Hematopoietic multipotent progenitor cell (in vitro differentiated cells): ENCODE data around the gene TGFBI. TPM values are rescaled to one million over a fixed set of nuclear protein-coding genes. Genes with fewer than 3 reads are reported as not detected.

Experiments
- DNase-seq, 3 donors: peaks; one replicate each; pipeline ENCODE4 v3.0.0-alpha.2; 2011 to 2015; ENCODE audit warnings: low read depth in 2 of 3, low spot score in 2 of 3
- total RNA-seq: library from RNA; depleted of rRNA; stranded (reverse); fragments of >200 nt; gene quantifications from one replicate; pipeline ENCODE4 v1.2.3, GENCODE V29; 2012

Gene TGFBI
- total RNA-seq, 1 donor, result 2.2 TPM

- peak; percentile 10 to 54 (median 49) for DNase-seq
Observed at GRCh38 chr5:136082390-136083193, 53.8 kb downstream of the TGFBI start.

GRCh38 chr5:136084698-136085097, 55.9 kb downstream of the TGFBI start:
- DNase-seq, result no peak

DNA sequence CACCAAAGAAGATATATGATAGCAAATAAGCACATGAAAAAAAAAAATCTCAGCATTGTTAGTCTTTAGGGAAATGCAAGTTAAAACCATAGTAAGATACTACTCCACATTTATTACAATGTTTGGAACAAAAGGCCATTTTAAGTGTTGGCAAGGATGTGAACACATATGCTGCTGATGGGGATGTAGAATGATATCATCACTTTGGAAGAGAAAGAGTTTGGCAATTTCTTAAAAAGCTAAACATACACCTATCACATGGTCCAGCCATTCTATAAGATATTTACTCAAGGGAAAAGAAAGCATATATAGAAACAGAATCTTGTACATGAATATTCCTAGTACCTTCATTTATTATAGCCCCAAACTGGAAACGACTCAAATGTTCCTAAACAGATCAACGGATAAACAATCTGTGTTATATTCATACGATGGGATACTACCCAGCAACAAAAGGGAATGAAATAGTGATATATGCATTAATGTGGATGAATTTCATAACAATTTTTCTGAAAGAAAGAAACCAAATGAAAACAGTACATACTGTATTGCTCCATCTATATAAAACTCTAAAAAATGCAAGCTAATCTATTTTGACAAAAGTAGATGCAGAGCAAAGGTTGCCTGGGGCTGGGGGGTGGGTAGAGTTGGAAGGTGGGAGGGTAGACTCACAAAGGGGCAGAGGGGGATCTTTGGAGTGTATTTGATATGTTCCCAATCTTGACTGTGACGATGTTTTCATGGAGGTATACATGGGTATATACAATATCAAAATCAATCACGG, 58.2 kb downstream of the TGFBI start:
- no peak for DNase-seq

GRCh38 chr5:136087961-136088871, 59.4 kb downstream of the TGFBI start:
- no peak for DNase-seq

DNA sequence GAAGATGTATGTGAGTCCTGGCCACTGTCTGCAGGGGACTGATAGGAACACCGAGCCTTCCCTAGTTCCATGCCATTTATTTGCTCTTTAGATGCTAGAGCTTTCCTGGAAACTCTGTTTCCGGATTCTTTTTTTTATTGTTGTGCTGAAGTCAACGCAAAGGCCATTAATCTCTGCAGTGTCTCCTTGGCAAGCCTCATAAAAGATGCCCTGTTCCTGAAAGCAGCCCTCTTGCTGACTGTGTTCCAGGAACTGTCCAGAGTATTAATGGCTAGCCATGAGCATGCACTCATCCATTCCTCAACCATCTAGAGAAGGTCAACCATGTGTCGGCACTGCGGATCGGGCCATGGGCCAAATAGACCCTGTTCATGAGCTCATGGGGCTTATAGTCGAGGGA, 61.0 kb downstream of the TGFBI start:
- no peak for DNase-seq

DNA sequence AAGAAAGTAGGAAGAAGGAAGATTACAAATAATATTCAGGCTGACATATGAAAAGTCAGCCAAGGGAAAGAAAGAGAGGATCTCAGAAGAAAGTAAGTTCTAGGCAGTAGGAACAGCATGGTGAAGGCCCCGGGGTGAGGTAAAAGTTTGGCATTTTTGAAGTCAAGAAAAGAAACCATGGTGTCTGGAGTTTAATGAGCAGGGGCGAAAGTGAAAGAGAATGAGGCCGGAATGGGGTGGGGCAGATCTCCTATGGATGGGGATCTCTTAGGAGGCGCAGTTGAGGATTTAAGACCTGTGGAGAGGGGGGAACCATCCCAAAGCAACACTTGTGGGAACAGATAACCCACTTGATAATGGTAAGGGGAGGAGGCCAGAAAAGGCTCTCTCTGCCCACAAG, 61.5 kb downstream of the TGFBI start:
- DNase-seq, result no peak

GRCh38 chr5:136094189-136094912, 65.6 kb downstream of the TGFBI start:
- DNase-seq, result no peak

DNA sequence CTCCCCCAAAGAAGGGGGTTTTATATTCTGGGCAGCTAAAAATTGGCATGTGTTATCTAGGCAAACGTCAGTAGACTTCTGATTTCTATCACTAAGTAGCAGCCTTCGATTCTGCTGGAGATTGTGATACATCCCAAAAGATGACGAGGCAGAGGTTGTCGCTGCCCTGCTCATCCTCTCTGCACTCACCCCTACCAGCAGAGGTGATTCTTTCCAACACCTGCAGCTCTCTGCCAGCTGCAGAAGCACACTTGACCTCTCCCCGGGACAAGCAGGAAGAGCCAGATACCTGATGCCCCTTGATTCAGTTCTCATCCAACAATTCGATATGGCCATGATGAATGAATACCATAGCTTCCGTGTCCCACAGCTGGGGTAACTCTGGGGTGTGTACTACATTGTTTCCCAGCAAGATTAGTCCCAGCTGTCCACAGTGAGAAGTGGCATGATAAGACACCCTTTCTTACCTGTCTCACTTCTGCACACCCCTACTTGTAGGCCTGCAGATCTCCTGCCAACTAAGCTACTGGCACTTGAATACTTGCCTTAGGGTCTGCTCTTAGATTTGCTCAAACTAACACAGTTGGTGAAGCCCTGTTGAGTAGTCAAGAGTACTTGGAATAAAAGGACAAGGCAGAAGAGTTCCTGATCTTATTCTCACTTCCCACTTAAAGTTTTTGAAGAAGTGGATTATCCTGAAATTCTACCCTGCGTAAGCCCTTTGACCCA, 66.3 kb downstream of the TGFBI start:
- no peak for DNase-seq

- no peak for DNase-seq
Observed at GRCh38 chr5:136098176-136098575, 69.4 kb downstream of the TGFBI start.

DNA sequence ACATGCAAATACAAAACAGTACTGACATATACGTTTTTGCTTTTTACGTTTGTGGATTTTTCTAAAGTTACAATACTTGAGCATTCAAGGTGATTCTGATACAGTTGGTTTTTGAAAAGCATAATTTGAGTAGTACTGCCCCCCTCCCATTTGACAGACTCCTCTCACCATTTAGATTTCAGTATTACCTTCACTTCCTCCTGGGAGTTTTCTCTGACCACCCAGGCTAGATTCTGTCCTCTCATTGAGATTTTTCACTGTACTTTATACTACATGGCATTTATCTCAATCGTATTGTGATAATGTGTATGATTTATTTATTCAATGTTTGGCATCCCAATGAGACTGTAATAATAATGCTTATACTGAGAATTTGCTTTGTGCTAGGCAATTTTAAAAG, 71.1 kb downstream of the TGFBI start:
- DNase-seq, result no peak

GRCh38 chr5:136101884-136102283, 73.1 kb downstream of the TGFBI start:
- no peak for DNase-seq

DNA sequence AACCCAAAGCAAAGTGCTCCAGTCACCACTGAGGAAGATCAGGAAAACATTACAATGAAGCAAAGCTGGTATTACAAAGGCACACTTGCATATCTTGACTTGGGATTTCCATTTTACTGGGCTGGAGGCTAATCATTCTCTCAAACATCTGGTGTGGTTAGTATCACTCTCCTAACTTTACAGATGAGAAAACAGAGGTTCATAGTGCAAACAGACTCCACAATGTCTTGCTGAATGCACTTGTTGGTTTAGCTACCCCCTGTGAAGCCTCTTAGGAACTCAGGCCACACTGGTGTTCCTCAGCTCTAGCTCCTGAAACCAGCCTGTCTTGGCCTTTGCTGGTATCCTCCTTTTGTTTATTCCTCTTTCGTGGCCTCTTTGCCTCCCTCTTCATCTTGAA, 74.3 kb downstream of the TGFBI start:
- no peak for DNase-seq

DNA sequence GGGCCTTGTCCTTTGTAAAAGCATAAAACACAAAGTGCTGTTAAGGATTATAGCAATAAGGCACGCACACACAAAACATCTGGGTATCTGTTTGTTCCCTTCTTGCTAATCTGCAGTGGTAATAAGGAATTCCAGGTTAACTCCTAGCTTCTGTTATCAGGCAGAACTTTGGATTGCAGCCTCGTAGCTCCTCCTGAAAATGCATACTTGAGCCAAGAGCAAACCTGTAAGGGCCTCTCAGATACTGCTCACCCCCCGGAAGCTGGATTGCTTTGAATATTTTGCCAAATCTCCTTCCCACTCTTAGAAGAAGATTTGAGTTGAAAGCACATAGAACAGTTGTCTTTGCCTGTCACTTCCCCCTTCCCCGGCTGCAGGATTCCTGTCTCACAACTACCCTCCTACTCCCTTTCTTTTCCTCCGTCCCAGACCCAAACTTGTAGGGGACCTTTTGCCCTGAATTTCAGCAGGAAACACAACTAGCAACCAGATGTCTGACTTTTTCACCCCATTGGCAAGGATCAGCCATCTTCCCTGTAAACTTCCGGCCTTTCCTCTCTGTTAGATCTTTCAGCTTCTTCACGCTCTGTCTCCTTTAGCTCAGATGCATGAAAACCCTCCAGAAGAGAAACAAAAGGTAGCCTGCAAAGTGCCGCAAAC, 75.6 kb downstream of the TGFBI start:
- no peak for DNase-seq

DNA sequence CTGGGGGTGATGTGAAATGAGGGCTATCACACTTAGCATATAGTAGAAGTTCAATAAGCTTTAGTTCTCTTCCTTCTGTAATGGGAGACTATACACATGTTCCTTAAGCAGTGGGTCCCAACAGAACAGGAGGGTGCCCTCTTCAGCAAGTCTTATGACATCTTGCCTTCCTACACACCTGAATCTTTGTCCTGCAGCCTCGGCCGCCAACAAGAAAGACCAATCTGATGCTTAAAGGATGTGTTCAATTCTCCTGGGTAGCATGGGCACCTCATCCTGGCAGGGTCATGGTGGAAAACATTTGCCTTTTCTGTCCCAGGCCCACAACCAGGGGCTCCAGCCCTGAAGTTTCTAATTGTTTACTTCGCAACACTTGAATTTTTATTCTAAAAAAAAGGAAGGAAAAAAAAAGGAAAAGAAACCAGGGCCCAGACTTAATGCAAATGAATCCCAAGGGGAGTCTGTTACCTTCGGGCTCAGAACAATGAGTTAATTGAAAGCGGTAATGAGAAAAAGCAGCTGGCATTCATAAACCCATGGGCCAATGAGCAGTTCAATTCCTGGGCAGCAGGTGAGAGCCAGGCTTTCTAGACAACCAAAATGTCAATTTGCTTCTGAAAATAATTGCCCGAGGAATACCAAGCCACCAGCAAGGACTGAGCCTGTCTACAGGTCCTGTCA, 77.7 kb downstream of the TGFBI start:
- DNase-seq, result no peak

- DNase-seq, result no peak
Observed at GRCh38 chr5:136108180-136108611, 79.4 kb downstream of the TGFBI start.

DNA sequence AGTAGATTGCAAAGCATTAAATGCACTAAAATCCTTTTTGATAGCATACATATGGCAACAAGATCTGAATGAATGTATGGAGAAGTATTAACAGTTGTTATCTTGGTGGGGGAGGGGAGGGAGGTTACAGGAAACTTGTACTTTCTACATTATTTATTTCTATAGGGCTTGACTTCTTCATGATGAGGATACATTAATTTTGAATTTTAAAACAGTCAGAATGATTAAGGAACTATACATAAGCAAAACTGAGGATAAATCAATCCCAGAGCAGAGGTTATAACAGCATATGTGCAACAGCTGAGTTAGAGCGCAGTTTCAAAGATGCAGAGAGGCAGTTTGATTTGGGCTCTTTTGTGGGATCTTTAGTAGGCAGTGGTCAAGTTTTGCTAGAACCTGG, 80.0 kb downstream of the TGFBI start:
- DNase-seq, result no peak

DNA sequence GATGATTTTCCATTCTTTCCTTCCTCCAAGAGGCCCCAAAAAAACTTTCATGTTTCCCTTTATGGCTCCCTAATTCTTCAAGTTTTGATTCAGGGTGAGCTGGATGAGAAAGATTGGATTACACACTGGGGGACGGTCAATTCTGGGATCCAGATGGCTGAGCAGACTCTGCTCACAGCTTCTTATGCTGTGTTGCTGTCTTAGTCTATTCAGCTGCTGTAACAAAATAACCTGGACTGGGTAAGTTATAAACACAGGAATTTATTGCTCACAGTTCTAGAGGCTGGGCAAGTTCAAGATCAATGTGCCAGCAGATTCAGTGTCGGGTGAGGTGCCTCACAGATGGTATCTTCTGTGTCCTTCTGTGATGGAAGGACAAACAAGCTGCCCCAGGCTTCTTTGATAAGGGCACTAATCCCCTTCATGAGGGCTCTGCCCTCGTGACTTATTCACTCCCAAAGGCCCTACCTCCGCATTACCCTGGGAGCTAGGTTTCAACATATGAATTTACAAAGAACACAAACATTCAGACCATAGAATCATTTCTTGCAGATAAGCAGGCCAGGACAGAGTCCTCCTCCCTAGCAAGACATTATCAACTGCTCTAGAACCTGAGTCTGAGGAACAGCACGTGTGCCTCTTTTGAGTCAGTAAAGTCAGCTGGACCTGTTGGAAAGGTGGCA, 80.8 kb downstream of the TGFBI start:
- DNase-seq, result no peak
